NK-92 treated with Interleukin-12 subunit alpha and Interleukin-12 subunit beta, amount 100 ng/mL, for 24 hours (cell line): ENCODE data around the gene PITPNM3.

Experiments
- DNase-seq: peaks from one replicate; lab custom pipeline; 2025; lab: John Stamatoyannopoulos, UW

PITPNM3 gene

DNA sequence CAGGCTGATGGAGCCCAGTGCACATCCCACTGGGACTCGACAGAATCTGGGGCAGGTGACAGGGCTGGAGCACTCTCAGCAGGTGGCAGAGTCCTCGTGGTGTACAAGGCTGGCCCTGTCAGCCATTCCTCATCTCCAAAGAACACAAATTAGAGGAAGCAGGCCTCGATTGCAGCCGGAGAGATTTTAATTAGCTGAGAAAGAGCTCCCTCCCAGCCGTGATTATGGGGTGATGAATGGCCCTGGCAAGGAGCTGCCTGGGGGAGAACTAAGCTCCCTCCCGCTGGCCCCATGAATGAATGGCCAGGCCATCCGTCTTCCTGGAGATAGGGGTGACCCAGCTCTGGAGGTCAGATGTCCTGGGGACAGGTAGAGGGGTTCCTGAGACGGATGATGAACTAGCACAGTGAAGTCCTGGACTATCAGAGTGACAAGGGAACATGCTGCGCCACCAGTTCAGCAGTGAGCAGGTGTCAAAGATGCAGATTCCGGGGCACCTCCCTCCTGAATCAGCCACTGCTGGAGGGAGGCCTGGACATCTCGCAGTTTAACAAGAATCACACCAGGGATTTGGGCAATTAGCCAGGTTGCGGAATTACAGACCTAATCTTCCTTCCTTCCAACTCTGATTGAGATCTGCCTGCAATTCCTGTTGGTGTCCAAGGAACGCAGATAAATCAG, 76.6 kb downstream of the PITPNM3 start:
- no peak for DNase-seq

DNA sequence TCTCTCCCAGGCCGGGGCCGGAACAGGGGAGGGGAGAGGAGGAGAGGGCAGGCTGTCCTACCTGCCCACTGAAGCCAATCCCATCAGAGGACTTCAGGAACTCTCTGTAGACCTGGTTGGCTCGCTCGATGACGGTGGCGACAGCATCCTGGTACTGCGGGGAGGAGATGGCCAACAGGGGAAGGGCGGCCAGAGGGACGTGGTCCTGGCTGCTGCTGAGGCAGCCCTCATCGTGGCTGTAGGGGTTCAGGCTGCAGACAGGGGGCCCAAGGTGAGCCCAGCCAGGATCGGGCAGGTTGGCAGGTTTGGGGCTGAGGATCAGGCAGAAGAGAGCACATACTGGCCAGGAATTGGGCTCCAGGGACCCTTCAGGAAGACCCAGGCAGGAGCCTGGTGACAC, 77.9 kb downstream of the PITPNM3 start:
- no peak for DNase-seq

DNA sequence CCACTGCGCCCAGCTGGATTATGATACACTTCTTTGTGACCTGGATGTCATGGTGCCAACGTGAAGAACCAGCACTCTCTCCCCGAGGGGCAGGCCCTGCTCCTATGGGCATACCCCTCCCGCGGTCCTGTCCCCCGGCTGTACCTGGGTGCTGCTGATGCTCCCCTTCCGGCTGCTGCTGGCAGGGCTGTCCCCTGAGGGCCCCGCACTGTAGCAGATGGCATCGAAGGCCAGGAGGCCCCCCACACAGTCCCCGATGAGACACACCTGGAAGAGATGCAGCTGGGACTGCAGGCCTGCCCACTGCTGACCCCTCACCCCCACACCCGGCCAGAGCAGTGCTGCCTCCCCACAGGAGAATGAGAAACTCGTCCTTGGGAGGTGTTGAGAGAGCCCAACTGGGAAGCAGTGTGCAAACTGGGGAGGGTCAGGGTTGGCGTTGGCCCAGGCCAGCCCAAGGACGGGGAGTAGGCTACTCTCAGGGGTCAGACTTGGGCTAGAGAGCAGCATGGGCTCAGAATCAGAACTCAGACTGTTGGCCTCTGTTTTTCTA, 78.4 kb downstream of the PITPNM3 start:
- no peak for DNase-seq

DNA sequence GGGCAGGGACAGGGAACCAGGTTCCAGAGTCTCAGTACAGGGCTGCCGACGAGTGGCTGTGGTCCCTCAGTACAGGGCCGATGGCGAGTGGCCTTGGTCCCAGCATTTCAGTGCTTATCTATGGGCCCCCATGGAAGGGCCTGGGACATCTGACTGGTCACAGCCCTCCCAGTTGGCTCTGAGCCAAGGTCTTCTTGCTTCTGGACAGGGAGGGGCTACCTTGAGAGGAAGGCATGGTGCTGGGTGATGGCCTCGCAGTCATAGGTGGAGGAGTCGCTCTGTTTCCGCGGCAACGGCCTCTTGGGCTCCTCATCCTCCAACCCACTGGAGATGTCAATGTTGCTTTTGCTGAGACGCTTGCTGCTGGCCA, 79.6 kb downstream of the PITPNM3 start:
- DNase-seq, result no peak

DNA sequence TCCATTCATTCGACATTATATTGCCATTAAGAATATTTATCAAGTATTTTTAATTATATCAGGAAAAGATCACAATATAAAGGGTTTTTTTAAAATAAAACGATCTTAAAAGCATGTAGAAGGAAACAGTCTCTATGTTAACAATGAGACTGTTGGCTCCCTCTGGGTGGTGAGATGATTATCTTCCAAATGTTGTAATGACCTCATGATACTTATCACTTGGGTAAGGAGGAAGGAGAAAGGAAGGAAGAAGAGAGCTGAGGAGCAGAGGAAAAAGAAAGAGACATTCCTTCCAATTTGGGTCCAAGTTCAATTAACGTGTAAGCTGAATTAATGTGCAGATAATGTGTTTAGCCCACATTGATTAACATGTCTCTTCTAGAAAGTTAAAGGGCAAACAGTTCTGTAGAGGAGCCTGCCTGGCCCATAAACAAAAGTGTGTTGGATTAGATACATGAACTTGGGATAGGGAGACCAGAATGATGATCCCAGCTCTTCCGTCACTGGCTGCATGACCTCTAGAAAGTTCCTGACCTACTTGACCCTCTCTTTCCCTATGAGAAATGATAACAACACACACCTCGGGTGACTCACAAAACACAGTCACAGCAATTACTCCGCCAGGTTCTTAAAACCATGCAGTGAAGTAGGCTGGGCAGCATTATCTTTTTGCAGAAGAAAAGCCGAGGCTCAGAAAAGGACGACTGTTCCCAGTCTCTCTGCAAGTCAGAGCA, 80.1 kb downstream of the PITPNM3 start:
- no peak for DNase-seq

DNA sequence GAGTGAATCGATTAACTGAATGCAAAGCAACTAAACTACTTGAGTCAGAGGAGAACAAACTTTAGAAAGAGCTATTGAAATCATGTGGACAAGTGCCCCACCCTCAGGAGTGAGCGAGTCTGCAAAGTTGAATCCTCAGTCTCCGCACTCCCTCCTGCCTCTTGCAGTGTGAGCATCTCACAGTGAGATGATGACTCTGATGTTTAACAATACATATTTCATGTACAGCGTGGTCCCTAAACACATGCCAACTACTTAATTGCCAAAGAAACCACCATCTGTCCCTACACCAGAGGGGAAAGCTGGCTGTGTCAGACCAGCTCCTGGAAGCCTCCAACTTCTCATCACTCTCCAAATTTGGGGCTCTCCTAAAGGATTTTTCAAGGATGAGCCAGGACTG, 80.9 kb downstream of the PITPNM3 start:
- no peak for DNase-seq

DNA sequence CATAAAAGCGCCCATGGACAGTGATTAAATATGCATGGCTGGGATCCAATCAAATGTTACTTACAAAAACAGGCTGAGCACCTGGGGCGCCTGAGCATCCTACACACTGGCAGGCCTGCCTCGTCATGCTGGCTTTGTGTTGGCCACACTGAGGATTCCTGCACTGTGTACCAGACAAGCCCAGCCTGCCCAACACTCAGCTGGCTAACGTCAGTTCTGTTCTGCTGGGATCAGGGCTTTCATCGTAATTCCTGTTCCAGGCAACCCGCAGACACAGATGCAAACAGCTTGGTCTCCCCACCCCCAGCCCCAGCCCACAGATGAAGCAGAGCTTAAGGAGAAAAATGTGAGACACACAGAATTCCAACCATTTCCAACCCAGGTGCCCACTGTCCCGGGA, 81.4 kb downstream of the PITPNM3 start:
- DNase-seq, result no peak

DNA sequence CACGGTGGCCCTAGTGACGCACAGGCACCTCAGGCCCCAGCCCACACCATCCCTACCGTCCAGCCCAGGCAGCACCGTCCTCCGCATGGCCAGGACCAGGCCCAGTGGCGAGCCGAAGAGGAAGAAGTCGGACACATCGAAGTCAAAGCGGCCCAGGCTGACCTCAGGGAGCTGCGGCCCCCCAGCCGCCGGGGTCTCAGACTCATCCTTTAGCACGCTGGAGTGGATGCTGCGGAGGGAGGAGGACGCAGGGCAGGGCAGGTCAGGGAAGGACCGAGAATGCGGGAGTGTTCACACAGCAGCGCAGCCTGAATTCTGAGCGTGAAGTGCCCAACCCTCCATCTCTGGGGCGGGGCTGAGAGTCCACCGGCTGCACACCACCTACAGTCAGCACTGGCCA, 82.0 kb downstream of the PITPNM3 start:
- DNase-seq, result no peak

DNA sequence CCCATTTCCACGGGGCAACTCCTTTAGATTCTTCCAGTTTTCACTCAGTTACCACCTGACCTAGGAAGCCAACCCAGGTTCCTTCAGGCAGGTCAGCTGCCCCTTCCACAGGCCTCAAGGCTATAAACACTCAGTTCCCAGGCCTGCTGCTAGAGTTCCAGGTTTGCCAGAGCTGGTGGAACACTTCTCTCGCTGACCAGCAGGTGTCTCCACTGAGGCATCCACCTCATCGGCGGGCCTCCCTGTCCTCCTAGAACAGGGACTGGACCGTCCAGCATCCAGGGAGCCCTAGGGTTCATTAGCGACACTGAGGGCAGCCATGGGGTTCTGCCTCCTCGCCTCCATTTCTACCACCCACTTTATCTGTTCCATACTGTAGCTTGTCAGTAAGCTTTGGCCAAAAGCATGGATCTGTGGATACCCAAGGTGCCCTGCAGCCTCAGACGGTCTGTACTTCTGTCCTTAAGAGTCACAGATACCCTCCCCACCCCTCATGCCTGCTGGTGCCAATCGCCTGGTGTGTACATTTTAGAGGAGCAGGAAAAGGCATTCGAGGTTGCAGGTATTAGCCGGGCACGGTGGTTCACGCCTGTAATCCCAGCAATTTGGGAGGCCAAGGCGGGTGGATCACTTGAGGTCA, 83.1 kb downstream of the PITPNM3 start:
- no peak for DNase-seq

DNA sequence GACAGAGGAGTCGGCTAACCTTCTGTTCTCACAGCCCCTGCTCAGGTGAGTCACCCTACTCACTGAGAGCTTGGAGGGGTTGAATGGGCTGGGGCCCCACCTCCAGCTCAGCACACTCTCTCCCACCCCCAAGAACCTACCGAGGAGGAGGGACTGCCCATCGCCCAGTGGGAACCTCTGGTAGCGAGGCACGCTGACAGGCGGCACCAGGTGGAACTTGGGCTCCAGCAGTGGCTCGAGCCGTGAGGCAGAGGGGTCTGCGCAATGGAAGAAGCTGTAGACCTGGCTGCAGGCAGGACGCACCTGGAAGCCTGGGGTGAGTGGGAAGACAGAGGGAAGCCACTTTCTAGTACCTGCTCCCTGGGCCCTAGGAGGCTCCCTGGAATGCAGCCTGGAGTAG, 83.8 kb downstream of the PITPNM3 start:
- DNase-seq, result no peak

DNA sequence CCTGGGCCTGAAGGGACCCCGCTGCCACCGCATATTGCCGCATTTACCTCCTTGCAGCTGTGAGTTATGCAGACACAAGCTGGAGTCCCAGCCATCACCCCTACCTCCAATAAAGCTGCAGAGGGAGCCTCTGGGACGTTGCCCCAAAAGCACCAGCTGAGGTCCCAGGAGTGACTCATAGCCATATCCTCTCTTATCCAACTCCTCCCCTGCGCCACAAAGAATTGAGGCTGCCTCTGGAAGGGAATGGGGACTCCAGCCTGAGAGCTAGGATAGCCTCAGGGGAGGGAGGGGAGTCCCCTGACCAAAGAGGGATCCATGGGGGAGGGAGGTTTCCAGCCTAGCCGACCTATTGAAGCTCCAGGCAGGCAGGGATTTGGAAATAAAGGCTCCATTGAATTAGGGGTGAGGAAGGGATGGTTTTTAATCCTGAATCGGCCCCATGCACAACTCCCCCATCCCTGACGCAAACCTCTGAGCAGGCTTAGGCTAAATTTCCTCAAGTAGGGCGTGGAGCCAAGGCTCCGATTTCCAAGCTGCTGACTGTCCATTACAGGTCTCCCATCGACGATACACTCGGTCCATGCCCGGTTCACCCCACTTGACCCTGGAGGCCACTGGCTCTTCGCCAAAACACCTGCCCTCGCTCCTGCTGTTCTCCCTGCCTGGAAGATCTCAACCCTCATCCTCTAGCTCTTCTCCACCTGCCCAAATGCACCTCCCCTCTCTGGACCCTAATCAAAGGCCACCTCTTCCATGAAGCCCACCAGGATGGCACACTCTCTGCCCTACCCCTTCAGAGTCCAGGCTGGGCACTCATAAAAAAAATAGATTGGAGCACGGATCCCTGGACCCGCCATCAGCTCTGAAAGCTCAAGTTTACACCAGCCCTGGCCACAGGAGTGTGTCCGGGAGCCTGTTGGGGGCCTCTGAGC, 84.6 kb downstream of the PITPNM3 start:
- no peak for DNase-seq

DNA sequence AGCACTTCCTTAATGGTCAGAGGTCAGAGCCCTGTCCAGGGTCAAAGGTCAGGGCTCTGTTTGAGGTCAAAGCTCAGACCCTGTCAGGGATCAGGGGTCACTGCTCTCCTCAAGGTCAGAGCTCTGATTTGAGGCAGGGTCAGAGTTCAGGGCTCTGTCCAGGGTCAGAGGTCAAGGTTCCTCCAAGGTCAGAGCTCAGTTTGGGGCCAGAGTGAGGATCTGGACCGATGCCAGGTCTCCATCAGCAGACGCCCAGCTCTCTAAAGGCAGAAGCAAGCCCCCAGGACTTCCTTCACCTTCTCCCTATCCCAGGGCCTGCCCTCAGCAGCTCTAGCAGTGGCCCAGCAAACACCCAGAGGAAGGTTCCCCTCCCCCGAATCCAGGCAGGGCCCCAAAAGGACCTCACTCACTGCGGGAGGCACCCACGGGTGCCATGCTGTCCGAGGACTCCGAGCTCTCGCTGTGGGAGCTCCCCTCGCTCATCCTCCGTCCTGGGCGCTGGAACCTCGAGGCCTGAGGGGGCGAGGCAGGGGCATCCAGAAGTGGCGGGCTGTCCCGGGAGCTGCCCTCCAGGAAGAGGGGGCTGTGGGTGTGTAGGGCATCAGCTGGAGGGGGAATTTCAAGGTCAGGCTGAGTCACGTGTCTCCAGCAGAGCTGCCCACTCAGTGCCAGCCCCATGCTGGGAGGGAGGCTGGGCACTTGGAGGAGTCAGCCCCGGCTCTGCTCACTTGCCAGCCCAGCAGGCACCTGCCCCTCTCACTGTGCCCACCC, 85.4 kb downstream of the PITPNM3 start:
- no peak for DNase-seq

DNA sequence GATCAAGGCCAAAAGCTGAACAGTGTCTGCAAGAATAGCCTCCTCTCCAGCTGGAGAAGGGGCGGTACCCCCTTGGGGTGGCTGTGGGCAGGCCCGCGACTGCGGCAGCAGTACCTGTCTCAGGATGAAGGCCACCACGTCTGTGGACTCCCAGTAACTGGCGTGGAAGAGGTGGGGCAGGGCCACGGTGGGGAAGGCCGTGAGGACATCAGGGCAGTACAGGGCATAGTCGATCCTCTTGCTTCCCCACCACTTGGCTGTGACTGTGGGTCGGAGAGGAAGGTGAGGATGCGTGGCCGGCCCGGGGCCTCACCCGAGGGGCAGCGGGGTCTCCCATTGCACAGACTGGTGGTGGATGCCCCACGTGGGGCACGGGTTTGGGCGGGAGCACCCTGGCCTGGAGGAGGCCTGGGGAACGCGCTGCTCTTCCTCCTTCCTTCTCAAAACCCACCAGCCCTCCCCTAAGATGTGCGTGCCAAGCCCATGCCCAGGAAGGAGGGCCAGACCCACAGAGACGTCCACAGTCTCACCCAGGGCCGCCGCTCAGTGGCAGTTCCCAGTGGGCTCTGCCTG, 86.1 kb downstream of the PITPNM3 start:
- DNase-seq, result no peak

DNA sequence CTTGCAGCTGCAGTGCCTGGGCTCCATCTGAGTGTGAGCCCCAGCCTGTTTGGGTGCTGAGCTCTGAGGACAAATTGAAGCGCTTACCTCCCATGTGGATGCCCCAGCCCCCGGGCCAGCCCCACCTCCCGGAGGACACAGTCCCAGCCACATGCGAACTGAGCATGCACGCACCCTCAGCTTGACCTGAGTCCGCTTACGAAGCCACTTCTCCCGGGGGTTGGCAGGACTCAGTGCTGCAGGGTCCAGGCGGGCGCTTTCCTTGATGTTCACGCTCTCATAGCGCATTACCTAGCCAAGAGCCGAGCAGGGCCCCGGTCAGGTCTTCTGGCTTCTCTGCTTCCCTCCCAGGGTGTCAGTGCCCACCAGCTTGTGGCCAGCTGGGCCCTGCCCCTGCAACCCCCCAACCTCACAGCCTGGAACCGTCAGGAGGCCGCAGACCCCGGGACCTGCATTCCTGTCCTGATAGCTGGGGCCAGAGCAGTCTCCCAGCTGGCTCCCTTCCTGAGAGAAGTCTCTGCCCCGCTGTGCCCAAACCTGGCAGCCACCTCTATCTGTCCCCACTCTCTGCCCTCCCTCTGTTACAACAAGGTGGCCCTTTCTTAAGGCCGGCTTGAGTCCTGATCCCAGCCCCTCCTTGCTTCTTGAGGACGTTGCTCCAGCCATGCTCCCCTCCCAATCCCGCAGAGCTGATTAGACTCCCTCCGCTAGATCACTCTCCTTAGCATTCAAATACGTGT, 88.1 kb downstream of the PITPNM3 start:
- no peak for DNase-seq

DNA sequence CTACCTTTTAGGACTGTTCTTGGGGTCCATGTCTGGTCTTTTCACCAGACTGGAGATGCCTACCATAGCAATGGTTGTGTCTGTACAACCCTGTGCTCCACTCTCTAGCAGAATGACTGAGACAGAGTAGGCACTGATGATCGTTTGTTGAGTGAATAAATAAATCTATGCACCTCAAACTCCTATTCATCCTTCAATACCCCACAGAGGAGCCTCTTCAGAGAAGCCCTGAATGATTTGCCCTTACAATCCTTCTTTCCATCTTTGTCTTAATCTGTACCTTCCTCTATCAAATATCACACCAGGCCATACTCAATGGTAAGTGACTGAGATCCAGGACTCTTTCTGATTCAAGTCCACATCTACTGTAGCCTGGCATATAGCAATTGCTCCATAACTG, 88.8 kb downstream of the PITPNM3 start:
- no peak for DNase-seq

DNA sequence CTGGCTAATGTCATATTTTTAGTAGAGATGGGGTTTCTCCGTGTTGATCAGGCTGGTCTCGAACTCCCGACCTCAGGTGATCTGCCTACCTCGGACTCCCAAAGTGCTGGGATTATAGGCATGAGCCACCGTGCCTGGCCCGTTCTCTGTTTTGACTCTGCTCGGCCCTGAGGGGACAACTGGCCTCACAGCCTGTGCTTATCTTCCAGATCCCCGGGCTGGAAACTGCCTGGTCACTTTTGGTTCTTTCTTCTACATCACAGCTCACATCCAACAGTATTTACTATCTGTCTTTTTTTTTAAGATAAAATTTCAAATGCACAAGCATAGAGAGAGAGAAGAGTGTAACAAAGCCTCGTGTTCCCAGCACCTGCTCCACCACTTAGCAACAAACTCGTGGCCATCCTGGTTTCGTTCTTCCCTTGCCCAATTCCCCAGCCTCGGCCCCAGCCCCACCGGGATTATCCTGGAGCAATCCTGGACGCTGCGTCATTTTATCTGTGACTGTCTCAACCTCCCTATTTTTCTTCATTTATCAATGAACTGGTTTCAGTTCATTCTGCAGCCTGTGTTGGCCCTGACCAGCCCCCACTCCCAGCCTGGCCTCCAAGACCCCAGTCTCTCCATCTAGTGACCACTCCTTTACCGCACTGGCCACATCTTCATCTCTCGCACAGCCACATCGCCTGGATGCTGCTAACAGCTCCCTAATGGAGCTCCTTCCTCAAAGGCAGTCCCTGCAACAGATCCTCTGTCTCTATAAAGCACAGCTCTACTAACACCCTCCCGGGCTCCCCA, 91.0 kb downstream of the PITPNM3 start:
- no peak for DNase-seq

DNA sequence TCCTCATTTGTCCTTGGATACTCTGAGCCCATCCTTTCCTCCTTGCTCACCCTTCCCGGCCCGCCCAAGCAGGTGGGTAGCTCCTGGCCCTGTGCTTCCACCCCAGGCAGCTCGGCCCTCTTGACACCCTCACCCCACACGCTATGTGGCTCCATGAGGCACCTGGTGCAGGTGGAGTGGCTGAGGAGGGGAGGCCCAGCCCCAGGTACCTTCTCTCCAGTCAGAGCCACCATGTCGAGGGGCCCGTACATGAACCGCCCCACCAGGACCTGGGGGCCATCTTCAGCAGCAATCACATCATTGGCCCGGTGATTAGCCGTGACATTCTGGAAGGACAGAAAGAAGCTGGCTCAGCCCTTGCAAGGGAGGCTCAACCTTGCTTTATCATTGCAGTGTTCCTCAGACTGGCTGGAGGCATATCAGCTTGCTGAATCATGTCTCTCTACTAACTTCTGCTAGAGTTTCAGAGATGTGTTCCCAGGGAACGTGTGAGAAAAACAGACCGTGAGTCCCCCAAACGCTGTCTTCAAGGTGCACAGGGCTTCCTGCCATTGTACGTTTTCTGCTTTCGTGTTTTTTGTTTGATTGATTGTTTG, 91.8 kb downstream of the PITPNM3 start:
- DNase-seq, result no peak

DNA sequence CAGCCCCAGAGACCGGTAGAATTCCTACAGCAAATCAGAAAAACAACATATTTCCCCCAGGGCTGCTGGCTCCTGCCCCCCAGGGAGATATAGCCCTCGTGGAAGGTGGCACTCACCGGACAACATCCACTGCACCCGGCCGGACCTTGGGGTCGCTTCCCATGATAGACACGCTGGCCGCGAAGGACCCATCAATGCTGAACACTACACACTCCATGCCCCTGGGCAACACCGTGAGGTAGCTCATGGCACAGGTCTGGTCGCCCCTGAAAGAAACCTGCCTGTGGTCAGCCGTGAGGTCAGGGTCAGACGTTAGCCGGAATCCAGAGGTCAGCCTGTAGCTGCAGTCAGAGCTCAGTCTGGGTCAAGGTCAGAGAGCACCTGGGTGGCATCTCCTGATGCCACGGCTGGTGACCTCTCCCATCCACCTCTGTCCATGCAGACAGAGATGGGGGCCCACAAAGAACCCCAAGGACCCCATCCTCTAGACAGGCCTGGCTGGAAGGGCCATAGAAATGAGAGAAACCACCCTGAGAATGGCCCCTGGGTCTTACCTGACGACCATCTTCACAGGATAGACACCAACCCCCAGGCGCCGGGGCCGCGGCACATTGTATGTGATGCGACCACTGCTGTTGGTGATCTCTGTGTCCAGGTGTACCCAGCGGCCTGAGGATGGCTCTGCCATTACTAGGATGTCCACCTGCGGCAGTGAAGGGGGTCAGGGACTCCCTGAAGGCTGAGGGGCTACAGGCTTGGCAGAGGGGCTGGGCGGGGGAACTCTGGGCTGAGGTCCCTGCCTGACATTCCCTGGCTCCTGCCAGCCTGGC, 92.5 kb downstream of the PITPNM3 start:
- no peak for DNase-seq
